ENCODE data around the gene SEL1L. TPM values are rescaled to one million over a fixed set of nuclear protein-coding genes. Genes with fewer than 3 reads are reported as not detected.
"Not testable (repeated sequence)": the region's sequence is repeated elsewhere in the genome, so short reads cannot be mapped to it uniquely, and the experiment has no call there.

The SEL1L gene
- total RNA-seq, 1 donor from 2014 or later = 104 TPM

DNA sequence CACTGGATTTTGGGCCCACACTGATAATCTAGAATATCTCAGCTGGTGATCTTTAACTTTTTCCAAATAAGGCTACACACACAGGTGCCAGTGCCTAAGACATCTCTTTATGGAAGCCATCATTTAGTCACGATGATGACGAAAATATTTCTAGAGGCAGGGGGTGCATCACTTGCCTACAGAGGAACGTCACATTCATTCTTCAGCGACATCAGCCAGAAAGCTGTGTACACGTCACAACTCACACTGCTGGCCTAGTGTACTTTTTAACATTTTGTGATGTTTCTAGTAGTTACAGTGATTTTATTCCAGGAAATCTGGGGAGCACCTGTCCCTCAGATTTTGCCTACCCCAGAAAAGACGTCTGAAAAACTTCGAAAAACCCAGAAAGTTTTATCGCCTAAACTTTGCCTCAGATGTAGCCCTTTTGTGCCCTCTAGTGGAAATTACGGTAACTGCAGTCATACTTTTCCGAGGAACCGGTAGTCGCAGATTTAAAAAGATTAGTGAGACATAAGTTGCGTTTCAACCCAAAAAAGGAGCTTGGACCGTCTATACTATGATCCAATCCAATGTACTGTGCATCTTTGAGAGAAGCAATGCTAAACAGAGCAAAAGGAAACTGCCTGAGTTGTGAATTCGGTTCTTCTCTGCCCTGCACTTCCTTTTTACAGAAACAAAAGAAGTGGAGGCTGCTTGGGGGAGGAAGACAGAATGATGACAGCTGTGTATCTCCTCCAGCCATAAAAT, 69.2 kb downstream of the SEL1L start:
- ATAC-seq (peak; percentile 69 to 73), DNase-seq (no peak)
- no peaks in the 10 kb centered on the region for H3K27me3 ChIP-seq (ENCODE audit: low read depth)
- TF ChIP-seq CTCF (IDR thresholded peaks at IDR 0.05) = peak; percentile 90
- H3K4me1 ChIP-seq = peaks cover 6% of the 10 kb centered on the region
- intact Hi-C loops (cut with DNase I) = no loop called here
- H3K27ac ChIP-seq = peak overlapping the region; percentile 74
- no peaks in the 10 kb centered on the region for H3K36me3 ChIP-seq
- H3K4me3 ChIP-seq = peak overlapping the region; percentile 54
- no peaks in the 10 kb centered on the region for H3K9me3 ChIP-seq

DNA sequence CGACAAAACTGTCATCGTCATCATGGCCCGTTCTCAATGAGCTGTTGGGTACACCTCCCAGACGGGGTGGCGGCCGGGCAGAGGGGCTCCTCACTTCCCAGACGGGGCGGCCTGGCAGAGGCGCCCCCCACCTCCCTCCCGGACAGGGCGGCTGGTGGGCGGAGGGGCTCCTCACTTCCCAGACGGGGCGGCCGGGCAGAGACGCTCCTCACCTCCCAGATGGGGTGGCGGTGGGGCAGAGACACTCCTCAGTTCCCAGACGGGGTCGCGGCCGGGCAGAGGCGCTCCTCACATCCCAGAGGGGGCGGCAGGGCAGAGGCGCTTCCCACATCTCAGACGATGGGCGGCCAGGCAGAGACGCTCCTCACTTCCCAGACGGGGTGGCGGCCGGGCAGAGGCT, 71.3 kb downstream of the SEL1L start:
- H3K27me3 ChIP-seq (ENCODE audit: low read depth); ATAC-seq; H3K9me3 ChIP-seq; H3K4me3 ChIP-seq; intact Hi-C loops (cut with DNase I); H3K27ac ChIP-seq; DNase-seq; H3K36me3 ChIP-seq: not testable (repeated sequence)
- H3K4me1 ChIP-seq = peaks cover 10% of the 10 kb centered on the region

GRCh38 chr14:81459912-81460311, 73.7 kb downstream of the SEL1L start:
- Histone ChIP-seq H3K4me1 (peaks cover 8% of the 10 kb centered on the region), H3K27ac (no peak overlapping the region), H3K36me3 (no peaks in the 10 kb centered on the region), H3K27me3 (ENCODE audit: low read depth) (no peaks in the 10 kb centered on the region), H3K4me3 (no peak overlapping the region), H3K9me3 (no peaks in the 10 kb centered on the region)
- no peak for DNase-seq
- no peak for ATAC-seq
- intact Hi-C loops (cut with DNase I) = loop anchor here (10.0 kb wide), 1 partner anchor 195 kb away; no protein-coding TSS in a partner anchor
- no peak for TF ChIP-seq CTCF (IDR thresholded peaks at IDR 0.05)

DNA sequence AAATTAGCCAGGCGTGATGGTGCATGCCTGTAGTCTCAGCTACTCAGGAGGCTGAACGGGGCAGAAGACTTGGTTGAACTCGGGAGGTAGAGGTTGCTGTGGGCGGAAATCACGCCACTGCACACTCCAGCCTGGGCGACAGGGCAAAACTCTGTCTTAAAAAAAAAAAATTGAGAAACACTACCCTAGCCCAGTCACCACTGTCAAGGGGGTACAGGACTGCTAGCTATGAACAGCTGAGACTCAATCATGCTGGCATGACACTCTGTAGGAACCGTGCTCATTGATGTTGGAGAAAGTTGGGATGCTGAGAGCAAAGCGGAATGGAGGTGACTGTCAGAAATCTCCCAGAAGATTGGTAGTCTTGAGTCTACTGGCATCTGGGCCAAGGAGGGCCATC, 75.3 kb downstream of the SEL1L start:
- no peaks in the 10 kb centered on the region for H3K27me3 ChIP-seq (ENCODE audit: low read depth)
- H3K27ac ChIP-seq = no peak overlapping the region
- TF ChIP-seq CTCF (IDR thresholded peaks at IDR 0.05) = no peak
- no peak overlapping the region for H3K4me3 ChIP-seq
- DNase-seq (no peak), ATAC-seq (no peak)
- intact Hi-C loops (cut with DNase I) = loop anchor here (10.0 kb wide), 1 partner anchor 194 kb away; no protein-coding TSS in a partner anchor
- H3K36me3 ChIP-seq = no peaks in the 10 kb centered on the region
- H3K4me1 ChIP-seq = peaks cover 5% of the 10 kb centered on the region
- H3K9me3 ChIP-seq = no peaks in the 10 kb centered on the region

- Histone ChIP-seq H3K27me3 (ENCODE audit: low read depth) (no peaks in the 10 kb centered on the region), H3K27ac (no peak overlapping the region), H3K9me3 (no peaks in the 10 kb centered on the region), H3K4me3 (no peak overlapping the region), H3K36me3 (no peaks in the 10 kb centered on the region), H3K4me1 (peaks cover 7% of the 10 kb centered on the region)
- ATAC-seq = no peak
- no peak for DNase-seq
- intact Hi-C loops (cut with DNase I) = loop anchor here (10.0 kb wide), 1 partner anchor 191 kb away; no protein-coding TSS in a partner anchor
- no peak for TF ChIP-seq CTCF (IDR thresholded peaks at IDR 0.05)
These were observed 78.3 kb downstream of the SEL1L start for GRCh38 chr14:81455390-81455789.

- H3K9me3 ChIP-seq = no peaks in the 10 kb centered on the region
- H3K4me3 ChIP-seq = no peak overlapping the region
- peaks cover 5% of the 10 kb centered on the region for H3K27me3 ChIP-seq (ENCODE audit: low read depth)
- H3K4me1 ChIP-seq = peaks cover 14% of the 10 kb centered on the region
- H3K36me3 ChIP-seq = no peaks in the 10 kb centered on the region
- TF ChIP-seq CTCF (IDR thresholded peaks at IDR 0.05) = no peak
- intact Hi-C loops (cut with DNase I) = loop anchor here (10.0 kb wide), 1 partner anchor 190 kb away; no protein-coding TSS in a partner anchor
- no peak for ATAC-seq
- no peak overlapping the region for H3K27ac ChIP-seq
- DNase-seq = no peak
These were observed 79.0 kb downstream of the SEL1L start for GRCh38 chr14:81454572-81455218.
